ENCODE data around the gene SV2B.

Gene SV2B

DNA sequence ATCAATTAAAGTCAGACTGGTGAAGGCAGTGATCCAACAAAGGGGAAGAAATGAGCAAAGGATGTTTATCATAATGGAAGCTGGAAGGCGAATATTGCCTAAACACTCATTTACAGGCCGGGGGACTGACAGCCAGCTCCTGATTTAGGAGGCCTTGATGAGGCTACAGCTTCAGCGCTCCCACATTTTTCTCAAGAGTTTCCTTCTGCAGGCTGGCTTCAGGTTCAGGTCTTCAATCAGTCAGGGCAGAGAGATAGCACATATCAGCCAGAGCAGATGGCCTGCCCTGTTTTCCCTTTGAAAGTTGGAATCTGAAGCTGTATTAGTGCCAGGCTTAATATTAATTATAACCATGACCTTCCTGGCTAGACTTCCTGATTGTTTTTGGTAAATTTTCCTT is 218.9 kb downstream of the SV2B start:
- TF ChIP-seq, protein P1, sequence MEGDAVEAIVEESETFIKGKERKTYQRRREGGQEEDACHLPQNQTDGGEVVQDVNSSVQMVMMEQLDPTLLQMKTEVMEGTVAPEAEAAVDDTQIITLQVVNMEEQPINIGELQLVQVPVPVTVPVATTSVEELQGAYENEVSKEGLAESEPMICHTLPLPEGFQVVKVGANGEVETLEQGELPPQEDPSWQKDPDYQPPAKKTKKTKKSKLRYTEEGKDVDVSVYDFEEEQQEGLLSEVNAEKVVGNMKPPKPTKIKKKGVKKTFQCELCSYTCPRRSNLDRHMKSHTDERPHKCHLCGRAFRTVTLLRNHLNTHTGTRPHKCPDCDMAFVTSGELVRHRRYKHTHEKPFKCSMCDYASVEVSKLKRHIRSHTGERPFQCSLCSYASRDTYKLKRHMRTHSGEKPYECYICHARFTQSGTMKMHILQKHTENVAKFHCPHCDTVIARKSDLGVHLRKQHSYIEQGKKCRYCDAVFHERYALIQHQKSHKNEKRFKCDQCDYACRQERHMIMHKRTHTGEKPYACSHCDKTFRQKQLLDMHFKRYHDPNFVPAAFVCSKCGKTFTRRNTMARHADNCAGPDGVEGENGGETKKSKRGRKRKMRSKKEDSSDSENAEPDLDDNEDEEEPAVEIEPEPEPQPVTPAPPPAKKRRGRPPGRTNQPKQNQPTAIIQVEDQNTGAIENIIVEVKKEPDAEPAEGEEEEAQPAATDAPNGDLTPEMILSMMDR (IDR thresholded peaks at IDR 0.05; ENCODE audit: extremely low read depth, missing control alignments): no peak
- DNase-seq (ENCODE audit: low spot score): no peak

- TF ChIP-seq, protein P1 (IDR thresholded peaks at IDR 0.05; ENCODE audit: extremely low read depth, missing control alignments): no peak
- no peak for DNase-seq (ENCODE audit: low spot score)
Measured at GRCh38 chr15:91319371-91320059, 219.5 kb downstream of the SV2B start.

- TF ChIP-seq, protein P1 (IDR thresholded peaks at IDR 0.05; ENCODE audit: extremely low read depth, missing control alignments): no peak
- DNase-seq (ENCODE audit: low spot score): no peak
Measured at GRCh38 chr15:91320101-91320500, 220.0 kb downstream of the SV2B start.

GRCh38 chr15:91329914-91330313 is 229.9 kb downstream of the SV2B start:
- no peak for DNase-seq (ENCODE audit: low spot score)
- TF ChIP-seq, protein P1 (IDR thresholded peaks at IDR 0.05; ENCODE audit: extremely low read depth, missing control alignments): no peak

- TF ChIP-seq, protein P1 (IDR thresholded peaks at IDR 0.05; ENCODE audit: extremely low read depth, missing control alignments): no peak
- DNase-seq (ENCODE audit: low spot score): no peak
Measured at GRCh38 chr15:91331581-91331980, 231.5 kb downstream of the SV2B start.

- TF ChIP-seq, protein P1 (IDR thresholded peaks at IDR 0.05; ENCODE audit: extremely low read depth, missing control alignments): no peak
- no peak for DNase-seq (ENCODE audit: low spot score)
Measured at GRCh38 chr15:91335702-91336101, 235.6 kb downstream of the SV2B start.

- TF ChIP-seq, protein P1 (IDR thresholded peaks at IDR 0.05; ENCODE audit: extremely low read depth, missing control alignments): no peak
Measured at GRCh38 chr15:91336687-91337086, 236.6 kb downstream of the SV2B start.

More at GRCh38 chr15:91336687-91337086, 236.6 kb downstream of the SV2B start:
- DNase-seq (ENCODE audit: low spot score): no peak

Data from GM20000 (cell line).